ENCODE measurements around the gene NAA10. TPM values are rescaled to one million over a fixed set of nuclear protein-coding genes. Genes with fewer than 3 reads are reported as not detected.

NAA10 gene
- total and polyA plus RNA-seq, 2 of the 13 experiments (the other 11 are each of a cell fraction or from before 2014, with no cell fraction given), result 49.2 to 51.7 TPM

GRCh38 chrX:153926858-153927671 lies 7.8 kb downstream of the NAA10 start (continued):
- TF ChIP-seq NONO (IDR thresholded peaks at IDR 0.05) (no peak), NONO (CRISPR knock-in tag; conservative IDR thresholded peaks at IDR 0.05) (0 out of 2 replicates have a peak, but pooled peaks have one; percentile 16), GZF1 (CRISPR knock-in tag; IDR thresholded peaks at IDR 0.05) (no peak), LCORL (IDR thresholded peaks at IDR 0.05) (no peak), LCORL (CRISPR knock-in tag; IDR thresholded peaks at IDR 0.05) (peak; percentile 41; the same call in 1 of the 2 replicates), HNF4A (CRISPR knock-in tag; IDR thresholded peaks at IDR 0.05) (peak; percentile 30; the same call in 1 of the 2 replicates), EP300 (IDR thresholded peaks at IDR 0.05; ENCODE audit: low read depth in 2 of 2, low read length in 2 of 2) (peak in 1 of 2 experiments; percentile 52; a peak in 2 of 4 replicates), EP300 (CRISPR knock-in tag; IDR thresholded peaks at IDR 0.05; ENCODE audit: borderline replicate concordance) (no peak; the same call in 1 of the 2 replicates), ZNF124 (CRISPR knock-in tag; IDR thresholded peaks at IDR 0.05) (no peak), NR2C2 (CRISPR knock-in tag; IDR thresholded peaks at IDR 0.05; ENCODE audit: borderline replicate concordance) (peak; percentile 50; the same call in 1 of the 2 replicates), PAF1 (CRISPR knock-in tag; IDR thresholded peaks at IDR 0.05) (no peak), DNMT3B (CRISPR knock-in tag; conservative IDR thresholded peaks at IDR 0.05) (no peak), ZNF329 (CRISPR knock-in tag; IDR thresholded peaks at IDR 0.05; ENCODE audit: low read depth) (0 out of 2 replicates have a peak, but pooled peaks have one; percentile 12)
- TF ChIP-seq, protein P1, sequence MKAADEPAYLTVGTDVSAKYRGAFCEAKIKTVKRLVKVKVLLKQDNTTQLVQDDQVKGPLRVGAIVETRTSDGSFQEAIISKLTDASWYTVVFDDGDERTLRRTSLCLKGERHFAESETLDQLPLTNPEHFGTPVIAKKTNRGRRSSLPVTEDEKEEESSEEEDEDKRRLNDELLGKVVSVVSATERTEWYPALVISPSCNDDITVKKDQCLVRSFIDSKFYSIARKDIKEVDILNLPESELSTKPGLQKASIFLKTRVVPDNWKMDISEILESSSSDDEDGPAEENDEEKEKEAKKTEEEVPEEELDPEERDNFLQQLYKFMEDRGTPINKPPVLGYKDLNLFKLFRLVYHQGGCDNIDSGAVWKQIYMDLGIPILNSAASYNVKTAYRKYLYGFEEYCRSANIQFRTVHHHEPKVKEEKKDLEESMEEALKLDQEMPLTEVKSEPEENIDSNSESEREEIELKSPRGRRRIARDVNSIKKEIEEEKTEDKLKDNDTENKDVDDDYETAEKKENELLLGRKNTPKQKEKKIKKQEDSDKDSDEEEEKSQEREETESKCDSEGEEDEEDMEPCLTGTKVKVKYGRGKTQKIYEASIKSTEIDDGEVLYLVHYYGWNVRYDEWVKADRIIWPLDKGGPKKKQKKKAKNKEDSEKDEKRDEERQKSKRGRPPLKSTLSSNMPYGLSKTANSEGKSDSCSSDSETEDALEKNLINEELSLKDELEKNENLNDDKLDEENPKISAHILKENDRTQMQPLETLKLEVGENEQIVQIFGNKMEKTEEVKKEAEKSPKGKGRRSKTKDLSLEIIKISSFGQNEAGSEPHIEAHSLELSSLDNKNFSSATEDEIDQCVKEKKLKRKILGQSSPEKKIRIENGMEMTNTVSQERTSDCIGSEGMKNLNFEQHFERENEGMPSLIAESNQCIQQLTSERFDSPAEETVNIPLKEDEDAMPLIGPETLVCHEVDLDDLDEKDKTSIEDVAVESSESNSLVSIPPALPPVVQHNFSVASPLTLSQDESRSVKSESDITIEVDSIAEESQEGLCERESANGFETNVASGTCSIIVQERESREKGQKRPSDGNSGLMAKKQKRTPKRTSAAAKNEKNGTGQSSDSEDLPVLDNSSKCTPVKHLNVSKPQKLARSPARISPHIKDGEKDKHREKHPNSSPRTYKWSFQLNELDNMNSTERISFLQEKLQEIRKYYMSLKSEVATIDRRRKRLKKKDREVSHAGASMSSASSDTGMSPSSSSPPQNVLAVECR (CRISPR knock-in tag; IDR thresholded peaks at IDR 0.05; ENCODE audit: borderline replicate concordance), result peak; percentile 41; the same call in 1 of the 2 replicates
- TF ChIP-seq, protein P2, sequence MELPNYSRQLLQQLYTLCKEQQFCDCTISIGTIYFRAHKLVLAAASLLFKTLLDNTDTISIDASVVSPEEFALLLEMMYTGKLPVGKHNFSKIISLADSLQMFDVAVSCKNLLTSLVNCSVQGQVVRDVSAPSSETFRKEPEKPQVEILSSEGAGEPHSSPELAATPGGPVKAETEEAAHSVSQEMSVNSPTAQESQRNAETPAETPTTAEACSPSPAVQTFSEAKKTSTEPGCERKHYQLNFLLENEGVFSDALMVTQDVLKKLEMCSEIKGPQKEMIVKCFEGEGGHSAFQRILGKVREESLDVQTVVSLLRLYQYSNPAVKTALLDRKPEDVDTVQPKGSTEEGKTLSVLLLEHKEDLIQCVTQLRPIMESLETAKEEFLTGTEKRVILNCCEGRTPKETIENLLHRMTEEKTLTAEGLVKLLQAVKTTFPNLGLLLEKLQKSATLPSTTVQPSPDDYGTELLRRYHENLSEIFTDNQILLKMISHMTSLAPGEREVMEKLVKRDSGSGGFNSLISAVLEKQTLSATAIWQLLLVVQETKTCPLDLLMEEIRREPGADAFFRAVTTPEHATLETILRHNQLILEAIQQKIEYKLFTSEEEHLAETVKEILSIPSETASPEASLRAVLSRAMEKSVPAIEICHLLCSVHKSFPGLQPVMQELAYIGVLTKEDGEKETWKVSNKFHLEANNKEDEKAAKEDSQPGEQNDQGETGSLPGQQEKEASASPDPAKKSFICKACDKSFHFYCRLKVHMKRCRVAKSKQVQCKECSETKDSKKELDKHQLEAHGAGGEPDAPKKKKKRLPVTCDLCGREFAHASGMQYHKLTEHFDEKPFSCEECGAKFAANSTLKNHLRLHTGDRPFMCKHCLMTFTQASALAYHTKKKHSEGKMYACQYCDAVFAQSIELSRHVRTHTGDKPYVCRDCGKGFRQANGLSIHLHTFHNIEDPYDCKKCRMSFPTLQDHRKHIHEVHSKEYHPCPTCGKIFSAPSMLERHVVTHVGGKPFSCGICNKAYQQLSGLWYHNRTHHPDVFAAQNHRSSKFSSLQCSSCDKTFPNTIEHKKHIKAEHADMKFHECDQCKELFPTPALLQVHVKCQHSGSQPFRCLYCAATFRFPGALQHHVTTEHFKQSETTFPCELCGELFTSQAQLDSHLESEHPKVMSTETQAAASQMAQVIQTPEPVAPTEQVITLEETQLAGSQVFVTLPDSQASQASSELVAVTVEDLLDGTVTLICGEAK (IDR thresholded peaks at IDR 0.05), result no peak
- TF ChIP-seq, protein P2 (CRISPR knock-in tag; IDR thresholded peaks at IDR 0.05), result peak; percentile 79
